CD14-positive monocyte (primary cell): ENCODE measurements around the gene RABGAP1. TPM values are rescaled to one million over a fixed set of nuclear protein-coding genes. Genes with fewer than 3 reads are reported as not detected.

Source experiments
- DNase-seq, 3 donors: peaks; one replicate each; pipeline ENCODE4 v3.0.0-alpha.2; 2011 to 2022
- H2AFZ ChIP-seq: 2 replicates; pipeline ENCODE4 v1.6.0; 2012; ENCODE audit warnings: mild to moderate bottlenecking, low read depth, low read length, inconsistent platforms; ENCODE audit not compliant: insufficient read depth, poor library complexity, severe bottlenecking
- H3K27ac ChIP-seq, 2 donors: 1 replicate in 1 of 2; 2 replicates in 1 of 2; pipeline ENCODE4 v1.5.1; 2012 to 2013; ENCODE audit warnings: low read length in 2 of 2, control low read depth in 1 of 2, inconsistent platforms in 1 of 2, low read depth in 1 of 2, mild to moderate bottlenecking in 1 of 2
- H3K27me3 ChIP-seq, 2 donors: one replicate each; pipeline versions ENCODE4 v1.6.0 to v1.6.1; 2011 to 2013; ENCODE audit warnings: low read length in 2 of 2; ENCODE audit not compliant: control insufficient read depth in 2 of 2, insufficient read depth in 2 of 2
- H3K36me3 ChIP-seq, 2 donors: replicated peaks in 1 of 2; 1 replicate in 1 of 2; 2 replicates in 1 of 2; pipeline versions ENCODE4 v1.5.1 to v1.6.1; 2012 to 2013; ENCODE audit warnings: low read length in 2 of 2, control low read depth in 1 of 2, inconsistent platforms in 1 of 2, mild to moderate bottlenecking in 1 of 2; ENCODE audit not compliant: insufficient read depth in 2 of 2, control insufficient read depth in 1 of 2
- H3K4me1 ChIP-seq, 2 donors: 1 replicate in 1 of 2; 2 replicates in 1 of 2; pipeline versions ENCODE4 v1.5.1 to v1.6.1; 2012 to 2013; ENCODE audit warnings: low read length in 2 of 2, control low read depth in 1 of 2, inconsistent platforms in 1 of 2, mild to moderate bottlenecking in 1 of 2, moderate library complexity in 1 of 2; ENCODE audit not compliant: insufficient read depth in 2 of 2, control insufficient read depth in 1 of 2
- H3K4me2 ChIP-seq: replicated peaks from 2 replicates; pipeline ENCODE3; 2012; ENCODE audit warnings: low read length, moderate library complexity, mild to moderate bottlenecking; ENCODE audit not compliant: poor library complexity, severe bottlenecking; ENCODE audit errors: extremely low read depth
- H3K4me3 ChIP-seq, 3 experiments: fragments of 200-600 bp in 1 of 3; sonication (generic) in 1 of 3; replicated peaks in 1 of 3; 1 replicate in 2 of 3; 2 replicates in 1 of 3; pipeline ENCODE4 v1.5.1; 2011 to 2013; ENCODE audit warnings: low read length in 3 of 3, mild to moderate bottlenecking in 3 of 3, control low read depth in 2 of 3, low read depth in 2 of 3, inconsistent platforms in 1 of 3, moderate library complexity in 1 of 3
- H3K79me2 ChIP-seq: 2 replicates; pipeline ENCODE4 v1.6.0; 2012; ENCODE audit warnings: mild to moderate bottlenecking, control low read depth, inconsistent platforms, low read length, moderate library complexity; ENCODE audit not compliant: insufficient read depth
- H3K9ac ChIP-seq: 2 replicates; pipeline ENCODE4 v1.6.0; 2017; ENCODE audit warnings: low read length, mild to moderate bottlenecking; ENCODE audit not compliant: insufficient read depth, poor library complexity, severe bottlenecking
- H3K9me3 ChIP-seq, 2 donors: replicated peaks in 1 of 2; 1 replicate in 1 of 2; 2 replicates in 1 of 2; pipeline versions ENCODE4 v1.5.1 to v1.6.1; 2012 to 2013; ENCODE audit warnings: low read length in 2 of 2, control low read depth in 1 of 2; ENCODE audit not compliant: control insufficient read depth in 1 of 2, insufficient read depth in 1 of 2
- H4K20me1 ChIP-seq: 2 replicates; pipeline ENCODE4 v1.6.0; 2012; ENCODE audit warnings: mild to moderate bottlenecking, low read length, control low read depth, moderate library complexity; ENCODE audit not compliant: insufficient read depth
- H3K27ac Mint-ChIP-seq, 7 donors: one replicate each; pipeline ENCODE4 v1.8.0; 2020; ENCODE audit warnings: mild to moderate bottlenecking in 7 of 7, mixed read lengths in 7 of 7, moderate library complexity in 6 of 7, inconsistent platforms in 2 of 7
- H3K27me3 Mint-ChIP-seq, 3 donors: one replicate each; pipeline ENCODE4 v1.8.0; 2021 to 2022; ENCODE audit warnings: low read depth in 3 of 3, mild to moderate bottlenecking in 3 of 3, mixed read lengths in 3 of 3, moderate library complexity in 3 of 3, inconsistent platforms in 1 of 3
- H3K36me3 Mint-ChIP-seq, 2 donors: one replicate each; pipeline ENCODE4 v1.8.0; 2020; ENCODE audit warnings: mixed read lengths in 2 of 2, inconsistent platforms in 1 of 2, mild to moderate bottlenecking in 1 of 2
- H3K4me1 Mint-ChIP-seq: one replicate; pipeline ENCODE4 v1.8.0; 2020; ENCODE audit warnings: mild to moderate bottlenecking, mixed read lengths
- H3K4me3 Mint-ChIP-seq, 2 donors: one replicate each; pipeline ENCODE4 v1.8.0; 2020; ENCODE audit warnings: mild to moderate bottlenecking in 2 of 2, mixed read lengths in 2 of 2, moderate library complexity in 1 of 2
- H3K9me3 Mint-ChIP-seq, 7 donors: one replicate each; pipeline ENCODE4 v1.8.0; 2020 to 2022; ENCODE audit warnings: mixed read lengths in 7 of 7, mild to moderate bottlenecking in 6 of 7, moderate library complexity in 6 of 7, inconsistent platforms in 2 of 7
- CTCF ChIP-seq: fragments of 200-600 bp; IDR thresholded peaks from one replicate; pipeline ENCODE4 v1.8.0; 2022; ENCODE audit warnings: antibody characterized with exemption, mild to moderate bottlenecking
- WGBS: methylation state at CpG from one replicate; pipeline ENCODE4 v1.1.5; 2013; ENCODE audit warnings: missing lambda C conversion rate; ENCODE audit not compliant: insufficient coverage; 5-methylcytosine and 5-hydroxymethylcytosine counted together
- intact Hi-C, 2 donors: fragments of 100-400 bp; cut with micrococcal nuclease; formaldehyde crosslinking; loops; one replicate each; pipeline versions ENCODE4 v1.15.0 to v1.15.1; 2023
- polyA plus RNA-seq, 3 donors: library from polyadenylated mRNA; depleted of rRNA in 1 of 3; unstranded in 2 of 3; stranded (reverse) in 1 of 3; fragments of 300-500 nt in 2 of 3; fragments of >200 nt in 1 of 3; fragmentation: Illumina TruSeq in 2 of 3; gene quantifications; 1 replicate in 2 of 3; 2 replicates in 1 of 3; pipeline ENCODE4 v1.2.3, GENCODE V29; 2012 to 2021

The RABGAP1 gene
- polyA plus RNA-seq, 3 donors = 14.7 to 24.1 (median 19.3) TPM

GRCh38 chr9:123113185-123113584, 172.4 kb downstream of the RABGAP1 start:
- Histone ChIP-seq H3K9me3 (no peaks in the 10 kb centered on the region), H3K79me2 (no peaks in the 10 kb centered on the region), H3K4me2 (no peak overlapping the region), H3K27me3 (no peaks in the 10 kb centered on the region), H4K20me1 (no peaks in the 10 kb centered on the region), H3K4me3 (no peak overlapping the region), H3K4me1 (no peaks in the 10 kb centered on the region), H3K9ac (no peak overlapping the region), H3K36me3 (peaks cover 13 to 21% of the 10 kb centered on the region in 2 donors), H2AFZ (no peak overlapping the region), H3K27ac (no peak overlapping the region)
- no peak for TF ChIP-seq CTCF
- H3K27ac Mint-ChIP-seq = no peak overlapping the region
- intact Hi-C loops = no loop called here
- 93% methylated on average over 6 of the region's 7 CpGs for WGBS
- no peak overlapping the region for H3K4me3 Mint-ChIP-seq
- peaks cover 0 to 4% (median 0%) of the 10 kb centered on the region in 3 donors for H3K27me3 Mint-ChIP-seq
- peaks cover 6% of the 10 kb centered on the region for H3K4me1 Mint-ChIP-seq
- H3K36me3 Mint-ChIP-seq = peaks cover 10 to 18% of the 10 kb centered on the region in 2 donors
- no peak for DNase-seq
- H3K9me3 Mint-ChIP-seq = no peaks in the 10 kb centered on the region

- no peaks in the 10 kb centered on the region for H3K27me3 ChIP-seq
- Mint-ChIP-seq H3K36me3 (peaks cover 0 to 5% of the 10 kb centered on the region in 2 donors), H3K27ac (peak overlapping the region in 1 of 7 donors; percentile 12), H3K4me1 (peaks cover 6% of the 10 kb centered on the region), H3K9me3 (no peaks in the 10 kb centered on the region), H3K4me3 (no peak overlapping the region), H3K27me3 (peaks cover 0 to 4% (median 0%) of the 10 kb centered on the region in 3 donors)
- H3K4me2 ChIP-seq = no peak overlapping the region
- H3K27ac ChIP-seq = no peak overlapping the region
- no peak overlapping the region for H2AFZ ChIP-seq
- no peaks in the 10 kb centered on the region for H3K9me3 ChIP-seq
- H3K9ac ChIP-seq = no peak overlapping the region
- DNase-seq = no peak
- TF ChIP-seq CTCF = no peak
- H3K4me3 ChIP-seq = no peak overlapping the region
- H3K79me2 ChIP-seq = no peaks in the 10 kb centered on the region
- intact Hi-C loops = no loop called here
- H3K4me1 ChIP-seq = no peaks in the 10 kb centered on the region
- H4K20me1 ChIP-seq = no peaks in the 10 kb centered on the region
- 98% methylated on average over 15 of the region's 16 CpGs for WGBS
- peaks cover 0 to under 1% of the 10 kb centered on the region in 2 donors for H3K36me3 ChIP-seq
Measured at GRCh38 chr9:123115146-123115913, 174.5 kb downstream of the RABGAP1 start.
